OCI-LY7 (cell line): Measurements from ENCODE around the gene ZNF345.

Source experiments
- EZH2phosphoT487 ChIP-seq: fragments of 200-600 bp; sonication (generic); IDR thresholded peaks from 2 replicates; pipeline ENCODE4 v1.6.1; 2018; ENCODE audit warnings: low read depth, borderline replicate concordance, mild to moderate bottlenecking, mixed run types, antibody characterized with exemption, low read length, moderate library complexity, mixed read lengths
- TF ChIP-seq, protein P1 (sequence below): fragments of 200-600 bp; sonication (generic); conservative IDR thresholded peaks from 2 replicates; pipeline ENCODE4 v1.5.1; 2014; ENCODE audit warnings: mild to moderate bottlenecking, antibody characterized with exemption, low read length, moderate library complexity, mixed read lengths

DNA sequence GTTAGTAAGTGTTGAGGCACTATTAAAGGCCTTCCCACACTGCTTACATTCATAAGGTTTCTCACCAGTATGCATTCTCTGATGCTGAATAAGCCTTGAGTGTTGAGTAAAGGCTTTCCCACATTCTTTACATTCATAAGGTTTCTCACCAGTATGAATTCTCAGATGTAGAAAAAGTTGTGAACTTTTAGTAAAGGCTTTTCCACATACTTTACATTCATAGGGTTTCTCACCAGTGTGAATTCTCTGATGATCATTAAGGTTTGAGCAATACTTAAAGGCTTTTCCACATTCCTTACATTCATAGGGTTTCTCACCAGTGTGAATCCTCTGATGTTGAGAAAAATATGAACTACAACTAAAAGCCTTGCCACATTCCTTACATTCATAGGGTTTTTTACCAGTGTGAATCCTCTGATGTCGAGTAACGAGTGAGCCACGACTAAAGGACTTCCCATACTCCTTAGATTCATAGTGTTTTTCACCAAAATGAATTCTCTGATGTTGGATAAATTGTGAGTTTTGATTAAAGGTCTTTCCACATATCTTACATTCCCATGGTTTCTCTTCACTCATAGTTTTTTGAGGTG lies 41.2 kb downstream of the ZNF345 start:
- TF ChIP-seq, protein P1, sequence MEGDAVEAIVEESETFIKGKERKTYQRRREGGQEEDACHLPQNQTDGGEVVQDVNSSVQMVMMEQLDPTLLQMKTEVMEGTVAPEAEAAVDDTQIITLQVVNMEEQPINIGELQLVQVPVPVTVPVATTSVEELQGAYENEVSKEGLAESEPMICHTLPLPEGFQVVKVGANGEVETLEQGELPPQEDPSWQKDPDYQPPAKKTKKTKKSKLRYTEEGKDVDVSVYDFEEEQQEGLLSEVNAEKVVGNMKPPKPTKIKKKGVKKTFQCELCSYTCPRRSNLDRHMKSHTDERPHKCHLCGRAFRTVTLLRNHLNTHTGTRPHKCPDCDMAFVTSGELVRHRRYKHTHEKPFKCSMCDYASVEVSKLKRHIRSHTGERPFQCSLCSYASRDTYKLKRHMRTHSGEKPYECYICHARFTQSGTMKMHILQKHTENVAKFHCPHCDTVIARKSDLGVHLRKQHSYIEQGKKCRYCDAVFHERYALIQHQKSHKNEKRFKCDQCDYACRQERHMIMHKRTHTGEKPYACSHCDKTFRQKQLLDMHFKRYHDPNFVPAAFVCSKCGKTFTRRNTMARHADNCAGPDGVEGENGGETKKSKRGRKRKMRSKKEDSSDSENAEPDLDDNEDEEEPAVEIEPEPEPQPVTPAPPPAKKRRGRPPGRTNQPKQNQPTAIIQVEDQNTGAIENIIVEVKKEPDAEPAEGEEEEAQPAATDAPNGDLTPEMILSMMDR: no peak
- TF ChIP-seq EZH2phosphoT487: no peak
